HT-29 (cell line): ENCODE results near the gene DGKD. TPM values are rescaled to one million over a fixed set of nuclear protein-coding genes. Genes with fewer than 3 reads are reported as not detected.

ENCODE experiments used
- DNase-seq: peaks from one replicate; pipeline ENCODE4 v3.0.0-alpha.2; 2015; ENCODE audit warnings: low spot score
- total RNA-seq: library from RNA; depleted of rRNA; stranded (reverse); fragments of >200 nt; shearing (Covaris generic); gene quantifications from 2 replicates; pipeline ENCODE4 v1.2.3, GENCODE V29; 2014

Gene DGKD
- total RNA-seq, 1 experiment from 2014 or later: 18.7 TPM

DNA sequence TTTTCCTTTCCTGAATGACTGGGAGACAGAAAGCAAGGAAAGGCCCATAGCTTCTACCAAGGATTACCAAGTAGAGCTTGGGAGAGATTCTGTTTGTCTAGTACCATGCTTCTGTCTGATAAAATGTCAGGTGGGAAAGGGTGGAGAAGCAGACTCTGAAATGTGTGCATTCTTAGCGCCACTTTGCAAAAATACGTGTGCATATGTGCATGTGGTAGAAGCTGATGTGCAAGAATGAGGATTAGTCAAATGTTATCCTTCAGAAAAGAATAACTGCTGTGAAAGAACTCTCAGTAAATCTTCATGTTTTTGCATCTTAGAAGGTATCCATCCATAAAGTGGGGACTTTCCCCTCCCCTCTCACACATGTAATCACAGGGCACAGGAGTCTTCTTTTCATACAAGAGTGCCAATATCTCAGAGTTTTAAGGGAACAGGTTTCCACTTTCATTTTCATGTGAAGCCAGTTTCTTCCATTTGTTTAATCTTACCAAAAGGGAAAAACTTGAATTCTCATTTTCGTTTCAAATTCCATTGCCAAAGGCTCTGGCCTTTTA lies 15.4 kb upstream of the DGKD start:
- no peak for DNase-seq

- no peak for DNase-seq
These were observed 14.9 kb upstream of the DGKD start for GRCh38 chr2:233339427-233339826.

DNA sequence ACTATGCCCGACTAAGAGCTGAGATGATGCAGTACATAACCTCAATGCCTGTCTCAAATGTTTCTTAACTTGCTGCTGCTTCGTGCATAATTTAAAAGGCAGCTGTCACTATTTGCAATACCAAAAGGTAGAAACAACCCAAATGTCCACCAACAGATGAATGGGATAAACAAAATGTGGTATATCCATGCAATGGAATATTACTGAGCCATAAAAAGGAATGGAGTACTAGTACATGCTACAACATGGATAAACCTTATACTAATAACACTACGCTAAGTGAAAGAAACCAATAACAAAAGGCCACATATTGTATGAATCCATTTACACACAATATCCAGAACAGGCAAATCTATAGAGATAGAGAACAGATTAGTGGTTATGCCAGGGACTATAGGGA lies 13.0 kb upstream of the DGKD start:
- no peak for DNase-seq

DNA sequence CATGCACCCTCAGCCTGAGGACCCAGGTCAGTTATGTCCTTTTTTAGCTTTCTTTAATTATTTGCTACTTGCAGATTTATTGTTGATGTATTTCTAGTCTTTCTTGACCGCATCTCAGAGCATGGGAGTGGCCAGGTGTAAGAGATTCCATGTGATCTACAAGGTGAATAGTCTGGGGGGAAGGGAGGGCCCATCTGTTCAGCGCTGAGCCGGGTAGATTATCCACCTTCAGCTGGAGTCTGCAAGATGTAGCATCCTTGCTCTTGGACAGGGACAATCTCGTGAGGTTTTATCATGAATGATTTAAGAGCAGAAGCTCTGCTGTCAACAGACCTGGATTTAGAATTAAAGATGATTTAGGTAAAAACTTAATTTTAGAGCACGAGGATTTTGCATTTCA lies 12.0 kb upstream of the DGKD start:
- no peak for DNase-seq

DNA sequence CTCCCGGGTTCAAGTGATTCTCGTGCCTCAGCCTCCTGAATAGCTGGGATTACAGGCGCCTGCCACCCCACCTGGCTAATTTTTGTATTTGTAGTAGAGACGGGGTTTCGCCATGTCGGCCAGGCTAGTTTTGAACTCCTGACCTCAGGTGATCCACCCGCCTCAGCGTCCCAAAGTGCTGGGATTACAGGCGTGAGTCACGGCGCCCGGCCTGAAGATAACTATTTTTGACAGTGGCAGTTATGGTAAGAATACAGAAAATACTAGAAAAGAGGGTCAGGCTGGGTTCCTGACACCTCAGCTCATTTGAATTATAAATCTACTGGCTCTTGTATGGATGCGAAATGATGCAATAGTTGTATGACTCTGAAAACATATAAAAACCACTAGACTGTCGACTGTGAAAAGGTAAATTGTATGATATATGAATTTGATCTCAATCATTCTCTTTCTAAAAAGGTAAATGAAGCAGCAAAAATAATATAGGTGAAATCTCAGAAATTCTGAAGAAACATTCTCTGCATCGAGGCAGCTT lies 11.1 kb upstream of the DGKD start:
- DNase-seq: no peak

DNA sequence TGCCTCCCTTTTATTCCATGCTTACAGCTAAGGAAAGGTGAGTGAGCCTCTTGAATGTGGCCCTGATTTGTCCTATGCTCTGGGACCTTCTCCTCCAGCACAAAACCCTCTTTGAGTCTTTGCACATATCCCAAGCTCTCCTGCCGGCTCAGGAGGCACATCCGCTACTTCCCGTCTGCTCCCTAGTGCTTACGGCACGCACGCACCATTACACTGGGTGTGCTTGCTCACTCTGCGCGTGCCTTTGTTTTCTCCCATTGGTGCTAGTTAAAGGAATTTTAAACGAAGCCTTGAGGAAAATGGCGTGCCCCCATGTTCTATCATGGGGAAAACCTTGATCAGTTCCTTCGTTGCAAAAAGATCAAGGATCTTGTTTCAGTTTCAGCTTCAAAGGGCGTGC lies 7.9 kb upstream of the DGKD start:
- DNase-seq: no peak

GRCh38 chr2:233346930-233347329 lies 7.4 kb upstream of the DGKD start:
- no peak for DNase-seq

DNA sequence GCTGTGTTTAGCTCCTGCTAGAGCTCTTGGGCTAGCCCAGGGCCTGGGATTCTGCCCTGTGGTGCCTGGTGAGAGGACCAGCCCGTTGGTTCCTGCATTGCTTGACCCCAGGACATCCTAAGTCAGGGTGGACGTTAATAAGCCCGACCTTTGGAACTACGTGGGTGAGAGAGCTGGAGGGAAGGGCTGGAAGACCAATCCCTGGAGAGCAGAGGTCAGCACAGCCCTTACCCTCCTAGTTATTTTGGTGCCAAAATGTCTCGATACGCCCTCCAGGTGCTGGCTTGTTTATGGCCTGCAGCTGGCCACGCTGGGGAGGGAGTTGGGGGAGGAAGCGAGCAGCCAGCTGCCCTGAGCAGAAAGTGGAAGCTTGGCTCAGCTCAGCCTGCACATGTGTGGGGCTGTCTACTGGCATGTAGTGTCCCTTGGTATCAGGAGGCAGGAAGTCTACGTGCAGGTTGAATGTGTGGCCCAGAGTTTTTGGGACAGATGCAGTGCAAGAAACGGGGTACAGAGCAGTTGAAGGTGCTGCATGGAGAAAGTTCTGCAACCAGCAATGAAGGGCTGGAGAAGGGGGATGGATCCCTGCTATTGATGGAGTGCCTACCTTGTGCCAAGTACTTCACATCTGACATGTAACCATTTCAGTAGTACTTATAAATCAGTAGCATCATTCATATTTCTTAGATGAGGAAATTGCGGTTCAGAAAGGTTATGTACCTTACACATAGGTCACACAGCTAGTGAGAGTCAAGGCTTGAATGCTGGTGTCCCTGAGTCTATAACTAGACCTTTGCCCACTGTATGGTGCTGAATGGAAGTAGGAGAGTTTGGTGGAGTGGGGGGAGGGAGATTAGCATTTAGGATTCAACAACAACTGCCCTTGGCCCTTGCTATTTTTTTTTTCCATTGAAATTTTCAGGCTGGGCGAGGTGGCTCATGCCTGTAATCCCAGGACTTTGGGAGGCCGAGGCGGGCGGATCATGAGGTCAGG lies 5.0 kb upstream of the DGKD start:
- DNase-seq: peak; percentile 51

- peak; percentile 86 for DNase-seq
These were observed 3.6 kb upstream of the DGKD start for GRCh38 chr2:233350708-233351107.

GRCh38 chr2:233351423-233351822 lies 2.9 kb upstream of the DGKD start:
- no peak for DNase-seq

- DNase-seq: no peak
These were observed 2.0 kb upstream of the DGKD start for GRCh38 chr2:233352141-233352842.

DNA sequence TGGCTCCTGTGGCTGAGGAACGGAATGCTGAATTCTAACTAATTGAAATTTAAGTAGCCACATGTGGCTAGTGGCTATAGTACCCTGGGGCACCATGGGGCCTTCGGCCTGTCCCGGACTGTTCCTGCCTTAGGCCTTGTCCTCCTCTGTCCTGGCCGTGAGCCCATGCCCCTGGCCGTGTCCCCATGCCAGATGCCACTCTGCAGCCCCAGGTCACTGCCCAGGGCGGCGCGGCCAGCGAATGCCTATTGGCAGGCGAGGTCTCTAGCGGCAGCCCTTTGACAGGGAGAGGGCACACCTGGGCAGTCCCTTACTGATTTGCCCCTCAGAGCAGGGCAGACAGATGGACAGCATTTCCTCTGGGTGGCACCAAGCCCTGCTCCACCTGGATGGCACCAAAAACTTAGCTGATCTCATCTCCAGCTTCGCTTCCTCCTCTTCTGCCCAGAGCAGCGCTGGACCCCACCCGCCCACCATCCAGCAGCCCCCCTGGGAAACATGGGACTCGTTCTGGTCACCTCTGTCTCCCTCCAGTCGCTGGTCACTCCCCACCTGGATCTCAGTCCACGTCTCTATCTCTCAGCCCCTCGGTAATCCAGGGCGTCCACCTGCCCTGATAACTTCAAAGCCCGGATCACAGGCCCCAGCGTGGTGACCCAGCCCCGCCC lies 1.1 kb upstream of the DGKD start:
- no peak for DNase-seq

DNA sequence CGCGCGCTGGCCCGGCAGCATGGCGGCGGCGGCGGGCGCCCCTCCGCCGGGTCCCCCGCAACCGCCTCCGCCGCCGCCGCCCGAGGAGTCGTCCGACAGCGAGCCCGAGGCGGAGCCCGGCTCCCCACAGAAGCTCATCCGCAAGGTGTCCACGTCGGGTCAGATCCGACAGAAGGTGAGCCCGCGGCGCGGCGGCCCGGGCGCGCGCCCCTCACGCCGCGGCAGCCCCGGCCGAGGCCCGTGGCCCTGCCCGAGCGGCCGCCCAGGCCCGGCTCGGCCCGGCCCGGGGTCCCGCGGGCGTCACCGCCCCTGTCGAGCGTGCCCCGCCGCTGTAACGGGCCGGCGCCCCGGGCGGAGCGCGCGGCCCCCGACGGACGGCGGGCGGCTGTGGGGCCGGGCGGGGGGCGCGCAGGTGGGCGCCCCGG lies 218 bp downstream of the DGKD start:
- no peak for DNase-seq

DNA sequence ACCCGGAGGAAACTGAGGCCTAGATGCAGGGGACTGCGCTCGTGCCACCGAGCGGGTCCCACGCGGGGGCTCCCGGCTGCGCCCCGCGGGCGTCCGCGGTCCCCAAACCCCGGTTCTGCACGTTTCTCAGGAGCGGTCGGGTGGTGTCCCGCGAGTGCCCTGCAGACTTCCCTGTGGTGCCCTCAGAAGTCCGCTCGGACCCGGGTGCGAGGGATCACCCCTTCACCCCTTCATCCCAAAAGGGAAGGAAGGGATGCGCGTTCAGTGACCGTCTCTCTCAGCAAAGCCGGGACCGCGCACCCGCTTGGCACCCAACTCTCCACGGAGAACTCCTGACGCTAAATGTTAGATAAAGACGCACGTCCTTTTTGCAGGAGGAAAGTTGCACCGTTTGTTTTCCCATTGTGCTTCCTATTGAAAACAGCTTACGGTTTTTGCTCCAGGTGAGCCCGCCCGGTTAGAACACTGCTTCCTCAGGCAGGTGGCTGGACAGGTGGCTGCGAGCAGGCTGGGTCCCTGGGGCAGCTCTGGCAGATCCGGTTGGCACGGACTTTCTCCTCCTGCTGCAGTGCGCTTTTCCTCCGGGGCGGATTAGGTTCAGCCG lies 779 bp downstream of the DGKD start:
- DNase-seq: peak; percentile 59

- no peak for DNase-seq
These were observed 1.6 kb downstream of the DGKD start for GRCh38 chr2:233355916-233356315.

DNA sequence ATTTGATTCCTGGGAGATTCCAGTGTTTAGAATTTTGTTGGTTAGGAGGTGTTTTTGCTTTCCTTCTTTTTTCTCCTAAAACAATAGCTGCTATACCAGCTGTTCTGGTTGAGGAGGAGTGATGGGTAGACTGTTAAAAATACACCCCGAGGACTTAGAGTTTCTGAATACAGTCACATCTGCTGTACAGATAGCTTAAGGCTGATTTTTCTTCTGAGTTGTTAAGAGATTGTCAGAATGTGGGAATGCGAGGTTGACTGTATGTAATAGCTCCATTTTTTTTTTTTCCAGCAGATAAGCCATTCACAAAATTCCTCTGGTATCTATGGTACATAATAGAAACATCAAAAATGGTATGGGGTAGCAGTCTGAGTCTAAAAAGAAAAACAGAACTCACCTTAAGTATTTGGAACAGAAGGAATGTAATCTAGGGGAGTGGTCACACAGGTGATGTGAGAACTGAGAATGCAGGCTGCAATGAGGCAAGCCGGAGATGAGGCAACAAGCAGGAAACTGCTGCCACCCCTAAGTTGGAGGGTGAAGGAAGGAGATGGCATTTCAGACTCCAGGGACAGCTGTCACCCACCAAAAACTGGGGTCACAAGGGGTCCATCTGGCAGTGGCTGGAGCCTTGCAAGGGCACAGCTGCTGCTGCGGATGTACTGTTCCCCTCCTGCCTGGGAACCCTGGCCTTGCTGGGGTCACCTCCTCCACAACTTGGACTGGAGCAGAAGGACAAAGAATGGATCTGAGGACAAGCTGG lies 2.4 kb downstream of the DGKD start:
- DNase-seq: no peak

DNA sequence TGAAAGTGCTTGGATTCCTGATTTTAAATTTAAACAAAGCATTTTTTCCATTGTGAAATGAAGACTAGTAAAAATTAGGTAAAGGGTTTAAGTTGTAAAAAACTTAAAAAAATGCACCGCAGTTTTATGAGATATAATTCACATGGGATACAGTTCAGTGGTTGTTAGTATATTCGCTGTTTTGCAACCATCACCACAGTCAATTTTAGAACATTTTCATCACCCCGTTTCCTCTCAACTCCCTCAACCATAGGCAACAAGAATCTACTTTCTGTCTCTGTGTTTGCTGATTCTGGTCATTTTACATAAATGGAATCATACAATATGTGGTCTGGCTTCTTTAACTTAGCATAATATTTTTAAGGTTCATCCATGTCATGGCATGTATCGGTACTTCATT lies 4.0 kb downstream of the DGKD start:
- no peak for DNase-seq

GRCh38 chr2:233358947-233359346 lies 4.7 kb downstream of the DGKD start:
- no peak for DNase-seq

- DNase-seq: no peak
These were observed 5.5 kb downstream of the DGKD start for GRCh38 chr2:233359823-233360222.

- no peak for DNase-seq
These were observed 6.5 kb downstream of the DGKD start for GRCh38 chr2:233360771-233361176.
